Ovary (tissue), 9 donors: ENCODE measurements around the gene GSTM4. TPM values are rescaled to one million over a fixed set of nuclear protein-coding genes. Genes with fewer than 3 reads are reported as not detected.
"Not testable (repeated sequence)": the region's sequence is repeated elsewhere in the genome, so short reads cannot be mapped to it uniquely, and the experiment has no call there.

ENCODE experiments used
- DNase-seq, 5 donors: peaks; one replicate each; pipeline ENCODE4 v3.0.0-alpha.2; 2019 to 2020
- H3K27ac ChIP-seq, 2 donors: fragments of 200-600 bp; one replicate each; pipeline versions ENCODE4 v1.5.1 to v1.8.0; 2019 to 2022
- H3K27me3 ChIP-seq: fragments of 200-600 bp; one replicate; pipeline ENCODE4 v1.8.0; 2022
- H3K36me3 ChIP-seq: fragments of 200-600 bp; sonication (generic); one replicate; pipeline ENCODE4 v1.5.1; 2019
- H3K4me1 ChIP-seq: one replicate; pipeline ENCODE4 v1.8.1; 2013; ENCODE audit warnings: mild to moderate bottlenecking, moderate library complexity; ENCODE audit not compliant: insufficient read depth
- H3K4me3 ChIP-seq: fragments of 200-600 bp; sonication (generic); one replicate; pipeline ENCODE4 v1.5.1; 2017
- H3K9me3 ChIP-seq, 2 donors: fragments of 200-600 bp in 1 of 2; sonication (generic) in 1 of 2; one replicate each; pipeline versions ENCODE4 v1.5.1 to v1.8.1; 2013 to 2019; ENCODE audit warnings: mild to moderate bottlenecking in 1 of 2, moderate library complexity in 1 of 2
- EP300 ChIP-seq: sonication (generic); formaldehyde crosslinking; IDR thresholded peaks from one replicate; pipeline ENCODE4 v1.6.1; 2017; ENCODE audit warnings: antibody characterized with exemption
- POLR2A ChIP-seq: fragments of 450-650 bp; IDR thresholded peaks from one replicate; pipeline ENCODE4 v1.6.1; 2017; ENCODE audit warnings: antibody characterized with exemption, mild to moderate bottlenecking, moderate library complexity
- WGBS, 3 donors: extraction: QIAGEN DNeasy Blood & Tissue Kit in 1 of 3; methylation state at CpG; one replicate each; pipeline versions ENCODE4 v1.1.5 to v1.1.7; 2013 to 2017; 5-methylcytosine and 5-hydroxymethylcytosine counted together
- intact Hi-C, 4 donors: fragments of 100-400 bp; cut with DNase I; formaldehyde crosslinking; loops; one replicate each; pipeline versions ENCODE4 v1.11.0 to v1.15.1; 2022 to 2023
- polyA plus RNA-seq, 2 donors: library from polyadenylated mRNA; stranded (reverse); fragments of 200-250 nt in 1 of 2; fragments of 350-450 nt in 1 of 2; fragmentation: Illumina TruSeq in 1 of 2; extraction: RNeasy Lipid Tissue Mini Kit (QIAGEN cat#74804) in 1 of 2; gene quantifications; one replicate each; pipeline ENCODE4 v1.2.3, GENCODE V29; 2013 to 2014
- total RNA-seq, 7 donors: library from RNA; depleted of rRNA in 2 of 7; stranded (reverse); fragments of >200 nt in 2 of 7; fragmentation: NEBNext Ultra II Directional in 3 of 7; extraction: Animal tissue kit (Norgen Biotek cat#: 25700) in 3 of 7; gene quantifications; one replicate each; pipeline versions ENCODE4 v1.1.0 to v1.2.4, GENCODE V29; 2016 to 2023
- TF ChIP-seq, protein P1 (sequence below), 3 donors: fragments of 450-650 bp in 2 of 3; fragments of 200-600 bp in 1 of 3; IDR thresholded peaks; one replicate each; pipeline versions ENCODE4 v1.5.1 to v1.8.0; 2016 to 2022; ENCODE audit warnings: antibody characterized with exemption in 3 of 3, mild to moderate bottlenecking in 1 of 3
- donor health status: DM: no; HTN: no; CAD: no; lungs with moderate emphysema.
- donor health status: DM: no; HTN: no; CAD: no.
- donor health status: Bipolar disorder and iron deficiency.
- donor health status: DM: yes; HTN: yes; CAD: no.
- donor health status: DM: no; HTN: no; CAD: no.
- donor health status: DM: yes; HTN: yes; CAD: no.

The GSTM4 gene
- total and polyA plus RNA-seq, 9 donors, result 23.0 to 116 (median 47.2) TPM

DNA sequence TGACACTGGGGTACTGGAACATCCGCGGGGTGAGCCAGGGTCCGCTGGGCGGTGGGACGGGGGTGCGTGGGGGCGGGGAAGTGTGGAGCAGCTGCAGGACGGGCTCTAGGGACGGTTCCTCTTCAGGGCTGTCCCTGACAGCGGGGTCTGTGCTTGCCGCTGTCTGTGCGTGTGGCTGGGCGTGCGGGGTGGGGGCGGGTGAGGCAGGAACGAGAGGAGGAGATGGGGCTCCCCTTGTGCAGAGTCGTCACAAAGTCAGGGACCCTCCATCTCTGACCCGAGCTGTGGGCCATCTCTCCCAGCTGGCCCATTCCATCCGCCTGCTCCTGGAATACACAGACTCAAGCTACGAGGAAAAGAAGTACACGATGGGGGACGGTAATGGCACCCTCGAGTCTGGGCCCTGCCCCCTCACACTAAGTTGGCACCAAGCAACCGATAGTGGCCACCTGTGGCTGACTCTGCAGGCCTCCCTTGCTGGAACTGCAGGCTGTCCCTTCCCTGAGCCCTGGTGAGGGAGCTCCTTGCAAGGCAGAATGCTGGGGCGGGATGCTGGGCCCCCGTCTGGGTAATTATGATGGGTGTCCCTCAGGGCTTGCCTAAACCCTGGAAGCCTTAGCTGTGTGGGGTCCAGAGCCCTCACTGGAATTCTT is 12.3 kb downstream of the GSTM4 start:
- Histone ChIP-seq H3K9me3 (no peaks in the 10 kb centered on the region), H3K4me1 (peaks cover 5% of the 10 kb centered on the region), H3K4me3 (peak overlapping the region; percentile 49), H3K27ac (peak overlapping the region; percentile 16 to 54), H3K36me3 (no peaks in the 10 kb centered on the region), H3K27me3 (no peaks in the 10 kb centered on the region)
- WGBS, 3 donors, result 3 to 8% (median 6%) methylated on average over 12 to 26 of the region's 26 CpGs
- DNase-seq, result peak in 2 of 5 donors; percentile 29 to 39
- TF ChIP-seq, protein P1, sequence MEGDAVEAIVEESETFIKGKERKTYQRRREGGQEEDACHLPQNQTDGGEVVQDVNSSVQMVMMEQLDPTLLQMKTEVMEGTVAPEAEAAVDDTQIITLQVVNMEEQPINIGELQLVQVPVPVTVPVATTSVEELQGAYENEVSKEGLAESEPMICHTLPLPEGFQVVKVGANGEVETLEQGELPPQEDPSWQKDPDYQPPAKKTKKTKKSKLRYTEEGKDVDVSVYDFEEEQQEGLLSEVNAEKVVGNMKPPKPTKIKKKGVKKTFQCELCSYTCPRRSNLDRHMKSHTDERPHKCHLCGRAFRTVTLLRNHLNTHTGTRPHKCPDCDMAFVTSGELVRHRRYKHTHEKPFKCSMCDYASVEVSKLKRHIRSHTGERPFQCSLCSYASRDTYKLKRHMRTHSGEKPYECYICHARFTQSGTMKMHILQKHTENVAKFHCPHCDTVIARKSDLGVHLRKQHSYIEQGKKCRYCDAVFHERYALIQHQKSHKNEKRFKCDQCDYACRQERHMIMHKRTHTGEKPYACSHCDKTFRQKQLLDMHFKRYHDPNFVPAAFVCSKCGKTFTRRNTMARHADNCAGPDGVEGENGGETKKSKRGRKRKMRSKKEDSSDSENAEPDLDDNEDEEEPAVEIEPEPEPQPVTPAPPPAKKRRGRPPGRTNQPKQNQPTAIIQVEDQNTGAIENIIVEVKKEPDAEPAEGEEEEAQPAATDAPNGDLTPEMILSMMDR (IDR thresholded peaks at IDR 0.05), result no peak
- TF ChIP-seq EP300, result no peak
- no peak for TF ChIP-seq POLR2A
- intact Hi-C loops, result loop anchor here in 1 of 4 donors (5.0 kb wide), 2 partner anchors 44 to 89 kb away; partner anchors contain the start of gene GSTM5

DNA sequence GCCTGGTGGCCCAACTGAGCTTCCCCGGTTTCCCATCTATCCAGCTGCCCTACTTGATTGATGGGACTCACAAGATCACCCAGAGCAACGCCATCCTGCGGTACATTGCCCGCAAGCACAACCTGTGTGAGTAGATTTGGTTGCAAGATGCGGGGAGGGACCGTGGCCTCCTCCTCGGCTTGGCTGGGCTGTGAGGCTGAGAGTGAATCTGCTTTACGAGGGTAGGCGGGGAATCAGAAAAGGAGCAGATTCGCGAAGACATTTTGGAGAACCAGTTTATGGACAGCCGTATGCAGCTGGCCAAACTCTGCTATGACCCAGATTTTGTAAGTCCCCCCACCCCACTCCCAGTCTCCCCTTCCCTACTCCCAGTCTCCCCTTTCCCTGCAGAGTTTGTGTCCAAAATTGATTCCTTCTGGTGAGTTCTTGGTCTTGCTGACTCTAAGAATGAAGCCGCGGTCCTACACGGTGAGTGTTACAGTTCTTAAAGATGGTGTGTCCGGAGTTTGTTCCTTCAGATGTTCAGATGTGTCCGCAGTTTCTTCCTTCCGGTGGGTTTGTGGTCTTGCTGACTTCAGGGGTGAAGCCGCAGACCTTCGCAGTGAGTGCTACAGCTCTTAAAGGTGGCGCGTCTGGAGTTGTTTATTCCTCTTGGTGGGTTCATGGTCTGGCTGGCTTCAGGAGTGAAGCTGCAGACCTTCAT is 13.5 kb downstream of the GSTM4 start:
- peak in 1 of 5 donors; percentile 26 for DNase-seq
- WGBS, 3 donors, result 91 to 93% (median 92%) methylated on average over 22 of the region's 22 CpGs

DNA sequence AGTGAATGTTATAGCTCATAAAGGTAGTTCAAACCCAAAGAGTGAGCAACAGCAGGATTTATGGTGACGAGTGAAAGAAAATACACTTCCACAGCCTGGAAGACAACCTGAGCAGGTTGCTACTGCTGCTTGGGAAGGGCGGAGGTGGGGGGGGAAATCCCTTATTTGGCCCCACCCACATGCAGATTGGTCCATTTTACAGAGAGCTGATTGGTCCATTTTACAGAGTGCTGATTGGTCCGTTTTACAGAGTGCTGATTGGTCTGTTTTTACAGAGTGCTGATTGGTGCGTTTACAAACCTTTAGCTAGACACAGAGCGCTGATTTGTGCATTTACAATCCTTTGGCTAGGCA is 14.0 kb downstream of the GSTM4 start:
- intact Hi-C loops, result loop anchor here in 1 of 4 donors (5.0 kb wide), 2 partner anchors 42 to 87 kb away; partner anchors contain the start of gene GSTM5
- H3K9me3 ChIP-seq, H3K36me3 ChIP-seq, H3K27me3 ChIP-seq, H3K27ac ChIP-seq, H3K4me1 ChIP-seq, DNase-seq, H3K4me3 ChIP-seq: not testable (repeated sequence)
- WGBS, 3 donors, result 94 to 99% (median 96%) methylated on average over 5 of the region's 5 CpGs

More for the DNA sequence above, 13.5 kb downstream of the GSTM4 start:
- intact Hi-C loops, result loop anchor here in 1 of 4 donors (5.0 kb wide), 2 partner anchors 43 to 88 kb away; partner anchors contain the start of gene GSTM5
- H3K27me3 ChIP-seq, result no peaks in the 10 kb centered on the region
- peaks cover 5% of the 10 kb centered on the region for H3K4me1 ChIP-seq
- no peaks in the 10 kb centered on the region for H3K9me3 ChIP-seq
- no peaks in the 10 kb centered on the region for H3K36me3 ChIP-seq
- TF ChIP-seq EP300 (no peak), POLR2A (no peak)
- TF ChIP-seq, protein P1 (IDR thresholded peaks at IDR 0.05), result no peak
- H3K27ac ChIP-seq, result no peak overlapping the region
- no peak overlapping the region for H3K4me3 ChIP-seq

DNA sequence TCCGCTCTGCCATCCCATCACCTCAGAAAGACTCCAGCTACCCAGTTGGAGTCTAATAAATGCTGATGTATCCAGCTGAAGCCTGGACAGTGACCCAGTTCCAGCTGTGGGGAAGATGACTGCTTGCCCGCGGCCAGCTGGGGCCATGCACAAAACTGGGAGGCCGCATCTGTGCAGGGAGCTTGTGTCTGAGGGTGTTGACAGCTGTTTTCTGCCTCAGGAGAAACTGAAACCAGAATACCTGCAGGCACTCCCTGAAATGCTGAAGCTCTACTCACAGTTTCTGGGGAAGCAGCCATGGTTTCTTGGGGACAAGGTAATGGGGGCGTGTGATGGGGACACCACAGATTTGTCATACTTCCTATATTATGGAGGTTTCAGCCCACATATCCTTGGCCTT is 15.2 kb downstream of the GSTM4 start:
- no peak overlapping the region for H3K4me3 ChIP-seq
- H3K27ac ChIP-seq, result no peak overlapping the region
- no peaks in the 10 kb centered on the region for H3K27me3 ChIP-seq
- peaks cover 5% of the 10 kb centered on the region for H3K4me1 ChIP-seq
- no peak for TF ChIP-seq POLR2A
- TF ChIP-seq, protein P1 (IDR thresholded peaks at IDR 0.05), result no peak
- TF ChIP-seq EP300, result no peak
- 93 to 96% (median 93%) methylated on average over 5 of the region's 5 CpGs for WGBS, 3 donors
- intact Hi-C loops, result no loop called here
- no peaks in the 10 kb centered on the region for H3K36me3 ChIP-seq
- H3K9me3 ChIP-seq, result no peaks in the 10 kb centered on the region
- DNase-seq, result no peak

DNA sequence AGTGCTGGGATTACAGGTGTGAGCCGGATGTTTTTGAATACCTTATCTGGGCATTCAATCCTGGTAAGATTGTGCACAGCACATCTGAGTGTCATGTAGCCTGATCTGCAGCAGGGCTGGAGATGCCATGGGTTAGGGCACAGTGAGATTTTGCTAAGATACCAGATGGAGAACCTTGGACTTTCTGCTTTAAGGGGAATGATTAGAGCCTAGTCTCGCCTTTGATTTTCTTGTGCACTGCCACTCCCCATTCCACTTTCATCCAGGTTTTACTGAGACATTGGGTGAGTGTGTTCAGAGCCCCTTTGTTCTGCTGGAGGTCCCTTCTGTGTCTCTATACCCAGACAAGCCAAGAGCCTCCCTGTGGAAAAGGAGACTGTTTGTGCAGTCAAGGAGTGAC is 18.0 kb downstream of the GSTM4 start:
- H3K27ac ChIP-seq, H3K27me3 ChIP-seq, H3K4me1 ChIP-seq, H3K9me3 ChIP-seq, DNase-seq, intact Hi-C loops, H3K36me3 ChIP-seq, H3K4me3 ChIP-seq: not testable (repeated sequence)
- 84 to 92% (median 90%) methylated on average over 2 of the region's 2 CpGs for WGBS, 3 donors

DNA sequence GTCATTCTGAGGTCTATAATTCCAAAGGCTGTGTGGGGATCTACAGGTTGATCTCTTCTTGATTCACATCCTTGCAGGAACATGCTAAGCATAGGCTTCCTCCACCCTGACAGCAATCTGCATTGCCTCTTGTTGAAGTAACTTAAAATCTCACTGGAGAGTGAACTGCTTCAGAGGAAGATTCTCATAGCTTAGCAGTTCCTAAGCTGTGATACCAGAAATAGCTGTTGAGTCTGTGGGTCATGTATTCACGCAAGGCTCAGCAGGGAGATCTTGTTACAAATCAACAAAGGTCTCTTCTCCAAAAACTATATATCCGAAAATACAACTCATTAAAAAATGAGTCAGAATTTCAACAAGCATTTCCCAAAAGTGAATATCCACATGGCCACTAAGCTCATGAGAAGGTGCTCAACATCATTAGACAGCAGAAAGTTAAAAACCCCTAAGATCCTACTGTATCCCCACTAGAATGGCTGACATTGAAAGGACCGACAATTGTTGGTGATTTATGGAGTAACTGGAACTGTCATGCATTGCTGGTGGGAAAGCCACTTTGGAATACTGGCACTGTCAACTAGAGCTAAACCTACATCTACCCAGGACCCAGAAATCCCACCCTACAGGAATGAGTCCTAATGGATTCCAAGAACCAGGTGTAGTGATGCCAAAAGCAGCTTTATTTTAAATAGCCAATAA is 20.9 kb downstream of the GSTM4 start:
- H3K27ac ChIP-seq, H3K9me3 ChIP-seq, H3K4me3 ChIP-seq, intact Hi-C loops, DNase-seq, H3K4me1 ChIP-seq, H3K27me3 ChIP-seq, H3K36me3 ChIP-seq: not testable (repeated sequence)
- WGBS, 3 donors, result 73 to 81% (median 79%) methylated on average over 3 of the region's 3 CpGs
